Bone marrow (tissue), 2 donors: Measurements from ENCODE around the gene RIPPLY1.
"Not testable (repeated sequence)": the region's sequence is repeated elsewhere in the genome, so short reads cannot be mapped to it uniquely, and the experiment has no call there.

Source experiments
- DNase-seq, 2 donors: peaks; one replicate each; lab custom pipeline; 2025; lab: John Stamatoyannopoulos, UW

RIPPLY1 gene

GRCh38 chrX:106912864-106913263 is 9.7 kb upstream of the RIPPLY1 start:
- no peak for DNase-seq

- no peak for DNase-seq
Observed at GRCh38 chrX:106906361-106906760, 3.2 kb upstream of the RIPPLY1 start.

- no peak for DNase-seq
Observed at GRCh38 chrX:106905064-106905708, 2.0 kb upstream of the RIPPLY1 start.

- no peak for DNase-seq
Observed at GRCh38 chrX:106903856-106904528, 851 bp upstream of the RIPPLY1 start.

GRCh38 chrX:106902684-106903083 is 457 bp downstream of the RIPPLY1 start:
- DNase-seq: no peak

GRCh38 chrX:106901781-106902219 is 1.3 kb downstream of the RIPPLY1 start:
- no peak for DNase-seq

- DNase-seq: no peak
Observed at GRCh38 chrX:106901341-106901740, 1.8 kb downstream of the RIPPLY1 start.

- DNase-seq: no peak
Observed at GRCh38 chrX:106899841-106900240, 3.3 kb downstream of the RIPPLY1 start.

GRCh38 chrX:106899276-106899675 is 3.9 kb downstream of the RIPPLY1 start:
- DNase-seq: no peak

GRCh38 chrX:106898462-106898861 is 4.7 kb downstream of the RIPPLY1 start:
- no peak for DNase-seq

GRCh38 chrX:106897259-106897658 is 5.9 kb downstream of the RIPPLY1 start:
- no peak for DNase-seq

- no peak for DNase-seq
Observed at GRCh38 chrX:106894978-106895452, 8.1 kb downstream of the RIPPLY1 start.

GRCh38 chrX:106894392-106894909 is 8.7 kb downstream of the RIPPLY1 start:
- DNase-seq: no peak

- DNase-seq: no peak
Observed at GRCh38 chrX:106891762-106892460, 11.2 kb downstream of the RIPPLY1 start.

GRCh38 chrX:106889468-106889867 is 13.7 kb downstream of the RIPPLY1 start:
- DNase-seq: no peak

GRCh38 chrX:106875151-106875550 is 28.0 kb downstream of the RIPPLY1 start:
- no peak for DNase-seq

- no peak for DNase-seq
Observed at GRCh38 chrX:106874075-106874474, 29.1 kb downstream of the RIPPLY1 start.

- not testable (repeated sequence) for DNase-seq
Observed at GRCh38 chrX:106872796-106873195, 30.3 kb downstream of the RIPPLY1 start.

- DNase-seq: no peak
Observed at GRCh38 chrX:106863697-106864096, 39.4 kb downstream of the RIPPLY1 start.

- no peak for DNase-seq
Observed at GRCh38 chrX:106862972-106863688, 40.0 kb downstream of the RIPPLY1 start.
